Measurements from ENCODE around the gene FHIT.

Gene FHIT

GRCh38 chr3:59886790-59887189 lies 1364.5 kb downstream of the FHIT start:
- ChIA-PET CTCF (no interaction called here), POLR2A (ENCODE audit: low non-redundant PET) (no interaction called here)
- TF ChIP-seq, protein P1, sequence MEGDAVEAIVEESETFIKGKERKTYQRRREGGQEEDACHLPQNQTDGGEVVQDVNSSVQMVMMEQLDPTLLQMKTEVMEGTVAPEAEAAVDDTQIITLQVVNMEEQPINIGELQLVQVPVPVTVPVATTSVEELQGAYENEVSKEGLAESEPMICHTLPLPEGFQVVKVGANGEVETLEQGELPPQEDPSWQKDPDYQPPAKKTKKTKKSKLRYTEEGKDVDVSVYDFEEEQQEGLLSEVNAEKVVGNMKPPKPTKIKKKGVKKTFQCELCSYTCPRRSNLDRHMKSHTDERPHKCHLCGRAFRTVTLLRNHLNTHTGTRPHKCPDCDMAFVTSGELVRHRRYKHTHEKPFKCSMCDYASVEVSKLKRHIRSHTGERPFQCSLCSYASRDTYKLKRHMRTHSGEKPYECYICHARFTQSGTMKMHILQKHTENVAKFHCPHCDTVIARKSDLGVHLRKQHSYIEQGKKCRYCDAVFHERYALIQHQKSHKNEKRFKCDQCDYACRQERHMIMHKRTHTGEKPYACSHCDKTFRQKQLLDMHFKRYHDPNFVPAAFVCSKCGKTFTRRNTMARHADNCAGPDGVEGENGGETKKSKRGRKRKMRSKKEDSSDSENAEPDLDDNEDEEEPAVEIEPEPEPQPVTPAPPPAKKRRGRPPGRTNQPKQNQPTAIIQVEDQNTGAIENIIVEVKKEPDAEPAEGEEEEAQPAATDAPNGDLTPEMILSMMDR (conservative IDR thresholded peaks at IDR 0.05; ENCODE audit: low read depth): no peak
- H3K27ac ChIP-seq: no peak overlapping the region
- DNase-seq (ENCODE audit: low spot score): no peak

DNA sequence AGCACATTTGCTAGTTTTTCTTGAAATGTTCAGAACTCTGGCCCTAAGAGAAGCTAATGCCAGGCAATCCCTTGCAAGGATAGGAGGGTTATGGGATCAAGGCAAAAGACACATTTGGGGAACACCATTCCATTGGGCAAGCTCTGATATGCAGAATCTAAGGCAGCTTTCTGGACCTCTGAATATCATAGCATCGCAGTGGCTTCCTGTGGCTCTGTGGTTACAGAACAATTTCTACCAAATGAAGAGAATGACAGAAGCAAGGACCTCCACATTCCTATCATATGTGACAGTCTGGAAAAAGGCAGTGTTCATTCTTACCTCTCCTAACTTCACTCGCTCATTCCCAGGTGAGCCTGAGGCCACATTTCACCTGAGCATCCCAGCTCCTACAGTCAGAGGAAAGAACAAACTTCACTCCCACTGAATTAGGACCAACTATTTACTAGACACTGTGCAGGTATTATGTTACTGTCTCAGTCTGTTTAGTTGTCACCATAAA lies 1365.3 kb downstream of the FHIT start:
- DNase-seq (ENCODE audit: low spot score): no peak
- no peak overlapping the region for H3K27ac ChIP-seq
- TF ChIP-seq, protein P1 (conservative IDR thresholded peaks at IDR 0.05; ENCODE audit: low read depth): no peak
- POLR2A ChIA-PET (ENCODE audit: low non-redundant PET): no interaction called here
- CTCF ChIA-PET: no interaction called here

DNA sequence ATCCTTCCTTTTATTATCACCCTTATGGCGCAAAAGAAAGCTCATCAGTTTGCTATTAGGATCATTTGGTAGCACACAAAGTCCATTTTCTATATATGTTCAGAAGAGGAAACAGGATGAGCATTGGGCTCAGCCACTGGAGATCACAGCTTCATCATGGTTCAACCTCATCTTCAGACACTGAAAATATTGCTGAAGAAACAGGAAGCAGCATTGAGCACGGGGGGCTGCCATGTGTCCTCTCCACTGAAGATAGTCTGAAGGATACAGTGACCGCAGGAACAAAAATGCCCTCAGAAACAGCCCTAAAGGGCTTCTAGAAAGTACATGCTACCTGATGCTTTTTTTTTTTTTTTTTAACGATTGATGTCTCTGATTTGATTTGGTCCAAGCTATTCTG lies 1366.2 kb downstream of the FHIT start:
- POLR2A ChIA-PET (ENCODE audit: low non-redundant PET): no interaction called here
- no peak overlapping the region for H3K27ac ChIP-seq
- CTCF ChIA-PET: interaction anchor here (0.7 kb wide), 1 partner anchor 317 kb away, joined by 10 read pairs; no protein-coding TSS in a partner anchor
- no peak for DNase-seq (ENCODE audit: low spot score)
- TF ChIP-seq, protein P1 (conservative IDR thresholded peaks at IDR 0.05; ENCODE audit: low read depth): no peak

GRCh38 chr3:59884409-59884808 lies 1366.8 kb downstream of the FHIT start:
- H3K27ac ChIP-seq: no peak overlapping the region
- DNase-seq (ENCODE audit: low spot score): no peak
- ChIA-PET CTCF (interaction anchor here (0.5 to 0.7 kb wide), 3 partner anchors 94 to 1329 kb away, joined by 3 to 10 read pairs (median 4); no protein-coding TSS in a partner anchor), POLR2A (ENCODE audit: low non-redundant PET) (no interaction called here)
- TF ChIP-seq, protein P1 (conservative IDR thresholded peaks at IDR 0.05; ENCODE audit: low read depth): no peak

GRCh38 chr3:59882746-59883145 lies 1368.5 kb downstream of the FHIT start:
- no peak overlapping the region for H3K27ac ChIP-seq
- CTCF ChIA-PET: interaction anchor here (0.6 kb wide), 1 partner anchor 208 kb away, joined by 4 read pairs; no protein-coding TSS in a partner anchor
- DNase-seq (ENCODE audit: low spot score): no peak
- POLR2A ChIA-PET (ENCODE audit: low non-redundant PET): no interaction called here
- TF ChIP-seq, protein P1 (conservative IDR thresholded peaks at IDR 0.05; ENCODE audit: low read depth): no peak

DNA sequence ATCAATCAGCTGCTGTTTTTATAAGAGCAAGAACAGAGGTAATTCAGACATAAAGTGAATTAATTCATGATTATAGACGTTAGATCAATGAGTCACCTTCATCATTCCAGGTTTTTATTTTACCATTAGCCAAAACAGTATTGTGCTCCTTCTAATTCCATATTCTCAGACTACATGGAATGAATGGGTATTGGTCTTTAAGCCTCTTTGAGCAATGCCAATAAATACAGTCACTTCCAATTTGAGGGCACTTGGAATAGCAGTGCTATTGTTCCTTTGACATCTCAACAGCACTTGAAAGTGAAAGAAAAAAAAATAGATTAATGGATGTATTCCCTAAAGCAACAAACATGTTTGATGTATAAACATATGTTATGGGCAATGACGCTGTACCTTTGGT lies 1370.5 kb downstream of the FHIT start:
- ChIA-PET CTCF (no interaction called here), POLR2A (ENCODE audit: low non-redundant PET) (no interaction called here)
- no peak for DNase-seq (ENCODE audit: low spot score)
- TF ChIP-seq, protein P1 (conservative IDR thresholded peaks at IDR 0.05; ENCODE audit: low read depth): no peak
- H3K27ac ChIP-seq: no peak overlapping the region
